Measurements from ENCODE around the gene HHAT.
"Not testable (repeated sequence)": the region's sequence is repeated elsewhere in the genome, so short reads cannot be mapped to it uniquely, and the experiment has no call there.

HHAT gene

GRCh38 chr1:210415846-210416448 lies 87.2 kb downstream of the HHAT start:
- Mint-ChIP-seq H3K4me1 (no peaks in the 10 kb centered on the region), H3K27ac (no peak overlapping the region), H3K36me3 (peaks cover 37% of the 10 kb centered on the region), H3K27me3 (no peaks in the 10 kb centered on the region), H3K9me3 (no peaks in the 10 kb centered on the region), H3K4me3 (no peak overlapping the region)
- ATAC-seq, result no peak

DNA sequence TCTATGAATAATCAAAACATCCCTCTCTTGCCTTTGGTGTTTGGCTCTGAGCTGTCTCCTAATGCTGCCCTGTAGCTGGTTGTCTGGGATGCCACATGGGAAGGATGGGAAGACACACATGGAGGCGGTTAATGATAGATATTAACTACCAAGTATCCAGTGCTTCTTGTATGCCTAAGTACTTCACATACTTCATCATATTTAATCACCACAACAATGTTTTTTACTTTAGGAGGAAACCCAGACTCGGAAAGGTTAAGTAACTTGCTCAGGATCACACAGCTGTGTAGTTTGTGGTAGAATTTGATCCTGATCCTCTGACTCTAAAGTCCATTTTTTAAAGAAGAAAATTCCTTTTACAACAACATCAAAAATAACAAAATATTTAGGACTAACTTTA lies 88.0 kb downstream of the HHAT start:
- Mint-ChIP-seq H3K4me1 (no peaks in the 10 kb centered on the region), H3K27me3 (no peaks in the 10 kb centered on the region), H3K27ac (no peak overlapping the region), H3K36me3 (peaks cover 31% of the 10 kb centered on the region), H3K9me3 (no peaks in the 10 kb centered on the region), H3K4me3 (no peak overlapping the region)
- no peak for ATAC-seq

DNA sequence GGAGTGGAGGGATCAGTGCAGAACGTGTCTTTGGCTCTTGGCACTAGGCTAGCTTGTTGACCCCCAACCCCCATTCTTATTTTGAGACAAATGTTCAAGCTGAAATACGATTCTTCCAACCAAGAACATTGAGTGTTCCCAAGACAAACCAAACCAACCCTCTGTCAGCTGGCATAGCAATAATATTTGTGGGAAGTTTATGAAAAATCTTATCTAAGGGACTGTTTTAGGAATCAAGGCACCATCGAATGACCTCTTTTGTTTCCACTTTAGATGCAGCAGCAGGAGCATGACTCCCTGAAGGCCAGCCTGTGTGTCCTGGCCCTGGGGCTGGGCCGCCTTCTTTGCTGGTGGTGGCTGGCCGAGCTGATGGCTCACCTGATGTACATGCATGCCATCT lies 89.2 kb downstream of the HHAT start:
- Mint-ChIP-seq H3K4me1 (no peaks in the 10 kb centered on the region), H3K27me3 (no peaks in the 10 kb centered on the region), H3K9me3 (no peaks in the 10 kb centered on the region), H3K4me3 (no peak overlapping the region), H3K27ac (no peak overlapping the region), H3K36me3 (peaks cover 28% of the 10 kb centered on the region)
- no peak for ATAC-seq

- Mint-ChIP-seq H3K27ac (no peak overlapping the region), H3K4me3 (no peak overlapping the region), H3K9me3 (peaks cover 5% of the 10 kb centered on the region), H3K36me3 (peaks cover 29% of the 10 kb centered on the region), H3K4me1 (no peaks in the 10 kb centered on the region), H3K27me3 (no peaks in the 10 kb centered on the region)
- no peak for ATAC-seq
Measured at GRCh38 chr1:210418863-210419650, 90.4 kb downstream of the HHAT start.

DNA sequence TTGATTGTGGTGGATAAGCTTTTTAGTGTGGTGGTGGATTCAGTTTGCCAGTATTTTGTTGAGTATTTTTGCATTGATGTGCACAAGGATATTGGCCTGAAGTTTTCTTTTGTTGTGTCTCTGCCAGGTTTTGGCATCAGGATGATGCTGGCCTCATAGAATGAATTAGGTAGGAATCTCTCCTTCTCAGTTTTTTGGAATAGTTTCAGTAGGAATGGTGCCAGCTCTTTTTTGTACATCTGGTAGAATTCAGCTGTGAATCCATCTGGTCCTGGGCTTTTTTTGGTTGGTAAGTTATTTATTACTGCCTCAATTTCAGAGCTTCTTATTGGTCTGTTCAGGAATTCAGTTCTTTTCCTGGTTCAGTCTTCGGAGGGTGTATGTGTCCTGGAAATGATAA lies 98.0 kb downstream of the HHAT start:
- H3K27me3 Mint-ChIP-seq, H3K27ac Mint-ChIP-seq, H3K9me3 Mint-ChIP-seq, ATAC-seq, H3K4me3 Mint-ChIP-seq: not testable (repeated sequence)
- Mint-ChIP-seq H3K36me3 (peaks cover 49% of the 10 kb centered on the region), H3K4me1 (peaks cover 25% of the 10 kb centered on the region)

GRCh38 chr1:210428696-210429095 lies 100.0 kb downstream of the HHAT start:
- Mint-ChIP-seq H3K27ac (no peak overlapping the region), H3K9me3 (peaks cover 6% of the 10 kb centered on the region), H3K4me1 (peaks cover 25% of the 10 kb centered on the region), H3K4me3 (no peak overlapping the region), H3K27me3 (no peaks in the 10 kb centered on the region), H3K36me3 (peaks cover 49% of the 10 kb centered on the region)
- no peak for ATAC-seq

GRCh38 chr1:210434223-210434622 lies 105.5 kb downstream of the HHAT start:
- Mint-ChIP-seq H3K4me1 (no peaks in the 10 kb centered on the region), H3K27ac (no peak overlapping the region), H3K36me3 (peaks cover 17% of the 10 kb centered on the region), H3K4me3 (no peak overlapping the region), H3K27me3 (no peaks in the 10 kb centered on the region), H3K9me3 (no peaks in the 10 kb centered on the region)
- no peak for ATAC-seq

DNA sequence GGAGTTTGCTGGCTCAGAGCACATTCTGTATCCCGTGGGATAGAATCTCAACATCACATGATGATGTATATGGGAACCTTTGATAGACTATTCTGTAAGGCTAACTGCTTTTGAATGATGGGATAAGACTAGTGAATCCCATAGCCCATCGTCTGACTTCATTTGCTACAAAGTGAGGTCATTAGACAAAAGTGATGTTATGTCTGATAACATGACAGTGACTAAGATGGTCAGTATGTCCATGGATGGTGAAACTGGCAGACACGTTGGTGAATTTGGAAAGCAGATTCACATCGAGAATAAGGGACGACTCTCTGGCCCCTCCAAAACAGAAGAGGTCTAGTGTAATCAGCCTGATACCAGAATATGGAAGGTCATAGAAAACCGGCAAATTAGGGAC lies 108.4 kb downstream of the HHAT start:
- H3K27ac Mint-ChIP-seq, result no peak overlapping the region
- H3K4me3 Mint-ChIP-seq, result no peak overlapping the region
- H3K36me3 Mint-ChIP-seq, result peaks cover 13% of the 10 kb centered on the region
- no peaks in the 10 kb centered on the region for H3K27me3 Mint-ChIP-seq
- H3K4me1 Mint-ChIP-seq, result peaks cover 6% of the 10 kb centered on the region
- no peaks in the 10 kb centered on the region for H3K9me3 Mint-ChIP-seq
- ATAC-seq, result no peak

DNA sequence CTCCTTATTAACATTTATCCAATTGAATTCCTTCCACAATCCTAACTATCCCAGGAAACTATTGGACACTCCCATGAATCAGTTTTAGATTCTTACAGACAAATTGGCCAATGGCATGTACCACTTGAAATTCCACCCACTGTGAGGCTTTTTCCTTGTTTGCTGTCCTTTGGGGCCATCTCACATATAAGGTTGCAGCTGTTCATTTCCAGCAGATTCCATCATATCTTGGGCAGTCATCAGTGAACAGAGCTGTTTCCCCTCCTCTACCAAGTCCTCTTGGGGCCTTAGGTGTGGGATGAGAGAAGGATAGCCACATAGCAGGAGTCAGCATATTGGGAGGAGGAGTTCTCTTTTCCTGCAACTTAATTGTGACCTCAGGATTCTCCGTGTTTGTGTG lies 109.1 kb downstream of the HHAT start:
- Mint-ChIP-seq H3K27ac (no peak overlapping the region), H3K27me3 (no peaks in the 10 kb centered on the region), H3K36me3 (peaks cover 10% of the 10 kb centered on the region), H3K9me3 (no peaks in the 10 kb centered on the region), H3K4me3 (no peak overlapping the region), H3K4me1 (peaks cover 6% of the 10 kb centered on the region)
- no peak for ATAC-seq

GRCh38 chr1:210438928-210439841 lies 110.5 kb downstream of the HHAT start:
- H3K36me3 Mint-ChIP-seq, result peaks cover 6% of the 10 kb centered on the region
- no peak overlapping the region for H3K27ac Mint-ChIP-seq
- peaks cover 6% of the 10 kb centered on the region for H3K4me1 Mint-ChIP-seq
- ATAC-seq, result no peak
- no peaks in the 10 kb centered on the region for H3K27me3 Mint-ChIP-seq
- no peaks in the 10 kb centered on the region for H3K9me3 Mint-ChIP-seq
- H3K4me3 Mint-ChIP-seq, result no peak overlapping the region

GRCh38 chr1:210440081-210440480 lies 111.4 kb downstream of the HHAT start:
- no peak for ATAC-seq
- Mint-ChIP-seq H3K27ac (no peak overlapping the region), H3K4me3 (no peak overlapping the region), H3K27me3 (no peaks in the 10 kb centered on the region), H3K36me3 (peaks cover 6% of the 10 kb centered on the region), H3K9me3 (no peaks in the 10 kb centered on the region), H3K4me1 (peaks cover 6% of the 10 kb centered on the region)

- no peak for ATAC-seq
- Mint-ChIP-seq H3K4me1 (peaks cover 10% of the 10 kb centered on the region), H3K36me3 (peaks cover 6% of the 10 kb centered on the region), H3K27me3 (no peaks in the 10 kb centered on the region), H3K9me3 (no peaks in the 10 kb centered on the region), H3K4me3 (no peak overlapping the region), H3K27ac (no peak overlapping the region)
Measured at GRCh38 chr1:210441028-210441427, 112.3 kb downstream of the HHAT start.

DNA sequence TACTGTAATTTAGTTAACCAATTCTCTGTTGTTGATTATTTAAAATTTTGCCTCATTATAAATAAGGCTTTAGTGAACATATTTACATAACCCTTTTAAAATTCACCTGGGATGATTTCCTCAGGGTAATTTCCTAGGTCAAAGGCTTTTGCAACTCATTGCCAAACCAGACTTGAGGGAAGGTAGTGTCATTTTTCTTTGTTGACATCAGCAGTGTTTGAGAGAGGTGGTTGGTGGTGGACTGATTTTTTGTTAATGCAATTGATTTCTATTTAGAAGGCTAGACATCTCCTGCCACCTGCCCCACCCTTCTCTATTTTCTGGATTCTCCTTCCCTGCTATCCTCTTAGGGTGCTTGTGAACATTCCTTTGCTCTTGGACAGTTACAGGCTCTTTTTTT lies 116.8 kb downstream of the HHAT start:
- H3K36me3 Mint-ChIP-seq, result peaks cover 10% of the 10 kb centered on the region
- no peaks in the 10 kb centered on the region for H3K9me3 Mint-ChIP-seq
- no peak overlapping the region for H3K4me3 Mint-ChIP-seq
- ATAC-seq, result no peak
- H3K27ac Mint-ChIP-seq, result no peak overlapping the region
- peaks cover 19% of the 10 kb centered on the region for H3K4me1 Mint-ChIP-seq
- H3K27me3 Mint-ChIP-seq, result no peaks in the 10 kb centered on the region

- no peaks in the 10 kb centered on the region for H3K27me3 Mint-ChIP-seq
- ATAC-seq, result no peak
- no peak overlapping the region for H3K4me3 Mint-ChIP-seq
- H3K4me1 Mint-ChIP-seq, result peaks cover 16% of the 10 kb centered on the region
- peaks cover 10% of the 10 kb centered on the region for H3K36me3 Mint-ChIP-seq
- H3K27ac Mint-ChIP-seq, result no peak overlapping the region
- H3K9me3 Mint-ChIP-seq, result no peaks in the 10 kb centered on the region
Measured at GRCh38 chr1:210445931-210446330, 117.2 kb downstream of the HHAT start.

- H3K9me3 Mint-ChIP-seq, result no peaks in the 10 kb centered on the region
- peak overlapping the region; percentile 34 for H3K4me3 Mint-ChIP-seq
- H3K27ac Mint-ChIP-seq, result no peak overlapping the region
- peak; percentile 93 for ATAC-seq
- H3K4me1 Mint-ChIP-seq, result peaks cover 13% of the 10 kb centered on the region
- no peaks in the 10 kb centered on the region for H3K27me3 Mint-ChIP-seq
- peaks cover 10% of the 10 kb centered on the region for H3K36me3 Mint-ChIP-seq
Measured at GRCh38 chr1:210446479-210446878, 117.8 kb downstream of the HHAT start.

Data from stimulated activated memory B cell treated with anti-CD40 and anti-IgM and Interleukin-4, amounts not matched to agents 10 μg/mL and 1 μg/mL and 100 μg/mL, for 72 hours (primary cell).